HCT116 (cell line): ENCODE results near the gene BBS2. TPM values are rescaled to one million over a fixed set of nuclear protein-coding genes. Genes with fewer than 3 reads are reported as not detected.
A peak's percentile ranks its signal among the peaks of the same experiment; 100 is the strongest.

ENCODE experiments used
- ATAC-seq: fragments of 200-7000 bp; cut with Tn5 transposase; 2 replicates; pipeline ENCODE4 v1.9.1; 2020; ENCODE audit warnings: mild to moderate bottlenecking, moderate library complexity
- BruUV-seq: library from RNA; stranded (reverse); fragments of 400-500 nt; replicated peaks from 2 replicates; lab custom pipeline; 2021; lab: Mats Ljungman, UMichigan
- CTCF ChIA-PET: fragments of 300-600 bp; sonication (Branson Sonifier 250); formaldehyde crosslinking; loops from one replicate; lab custom pipeline; 2021; ENCODE audit warnings: antibody characterized with exemption; lab: Charles Lee
- POLR2A ChIA-PET: fragments of 300-600, 350-600 bp; sonication (Branson Sonifier 250); formaldehyde crosslinking; loops from one replicate; lab custom pipeline; 2021; ENCODE audit warnings: antibody characterized with exemption; lab: Charles Lee
- RAD21 ChIA-PET, 2 experiments: fragments of 300-600 bp; sonication (Branson Sonifier 250); formaldehyde crosslinking; loops; one replicate each; lab custom pipeline; 2023; ENCODE audit warnings: low total read pairs in 2 of 2; ENCODE audit not compliant: uncharacterized antibody in 2 of 2, unreplicated experiment in 2 of 2, low non-redundant PET in 1 of 2; lab: Charles Lee
- DNase-seq: peaks from one replicate; pipeline ENCODE4 v3.0.0-alpha.2; 2010; ENCODE audit warnings: low read depth, low spot score
- H2AFZ ChIP-seq: fragments of 200-600 bp; shearing (Covaris generic), sonication (generic); 2 replicates; pipeline ENCODE4 v1.6.1; 2017; ENCODE audit warnings: low read depth, mixed run types, mixed read lengths, antibody characterized with exemption, low read length; ENCODE audit not compliant: poor library complexity, severe bottlenecking
- H3K27ac ChIP-seq: 2 replicates; pipeline ENCODE4 v1.5.1; 2012; ENCODE audit warnings: low read depth, low read length
- H3K27me3 ChIP-seq: fragments of 200-600 bp; sonication (generic); 2 replicates; pipeline ENCODE4 v1.6.1; 2016; ENCODE audit warnings: mixed run types, low read length, mixed read lengths; ENCODE audit not compliant: insufficient read depth
- H3K36me3 ChIP-seq, 2 experiments: fragments of 200-500 bp in 1 of 2; fragments of 200-600 bp in 1 of 2; sonication (Bioruptor generic) in 1 of 2; sonication (generic) in 1 of 2; 2 replicates each; pipeline versions ENCODE4 v1.5.1 to v1.6.1; 2014 to 2016; ENCODE audit warnings: low read length in 2 of 2, inconsistent platforms in 1 of 2, mixed read lengths in 1 of 2, mixed run types in 1 of 2; ENCODE audit not compliant: insufficient read depth in 2 of 2, control insufficient read depth in 1 of 2
- H3K4me1 ChIP-seq, 2 experiments: fragments of 200-600 bp in 1 of 2; sonication (generic) in 1 of 2; 2 replicates each; pipeline versions ENCODE4 v1.5.1 to v1.6.1; 2012 to 2017; ENCODE audit warnings: low read length in 2 of 2, inconsistent platforms in 1 of 2, mild to moderate bottlenecking in 1 of 2, mixed read lengths in 1 of 2, mixed run types in 1 of 2, moderate library complexity in 1 of 2; ENCODE audit not compliant: insufficient read depth in 2 of 2, control insufficient read depth in 1 of 2
- H3K4me2 ChIP-seq: fragments of 200-600 bp; sonication (generic); 2 replicates; pipeline ENCODE4 v1.6.1; 2017; ENCODE audit warnings: mixed run types, low read length, mixed read lengths
- H3K4me3 ChIP-seq, 2 experiments: fragments of 200-600 bp in 1 of 2; sonication (generic) in 1 of 2; replicated peaks in 1 of 2; 2 replicates each; pipeline ENCODE4 v1.5.1; 2011 to 2016; ENCODE audit warnings: low read length in 2 of 2, control low read depth in 1 of 2, low read depth in 1 of 2, mild to moderate bottlenecking in 1 of 2, mixed read lengths in 1 of 2, mixed run types in 1 of 2
- H3K79me2 ChIP-seq: fragments of 200-600 bp; sonication (generic); 2 replicates; pipeline ENCODE4 v1.6.1; 2017; ENCODE audit warnings: mild to moderate bottlenecking, mixed run types, low read length, moderate library complexity, mixed read lengths; ENCODE audit not compliant: insufficient read depth
- H3K9ac ChIP-seq: fragments of 200-600 bp; sonication (generic); 2 replicates; pipeline ENCODE4 v1.6.1; 2016; ENCODE audit warnings: low read length, mixed read lengths
- H3K9me2 ChIP-seq: fragments of 200-600 bp; sonication (generic), shearing (Covaris generic); 2 replicates; pipeline ENCODE4 v1.6.1; 2017; ENCODE audit warnings: mixed run types, mild to moderate bottlenecking, moderate library complexity; ENCODE audit not compliant: insufficient read depth
- H3K9me3 ChIP-seq, 2 experiments: fragments of 200-500 bp in 1 of 2; fragments of 200-600 bp in 1 of 2; sonication (Bioruptor generic) in 1 of 2; sonication (generic) in 1 of 2; 2 replicates each; pipeline ENCODE4 v1.6.1; 2014 to 2017; ENCODE audit warnings: low read length in 2 of 2, mixed read lengths in 2 of 2, inconsistent platforms in 1 of 2, low read depth in 1 of 2, mild to moderate bottlenecking in 1 of 2, mixed run types in 1 of 2, moderate library complexity in 1 of 2; ENCODE audit not compliant: control insufficient read depth in 1 of 2, insufficient read depth in 1 of 2
- H4K20me1 ChIP-seq: fragments of 200-600 bp; sonication (generic), shearing (Covaris generic); 2 replicates; pipeline ENCODE4 v1.6.1; 2017; ENCODE audit warnings: mixed run types, mild to moderate bottlenecking, moderate library complexity; ENCODE audit not compliant: insufficient read depth
- CEBPB ChIP-seq: IDR thresholded peaks from 2 replicates; pipeline ENCODE4 v1.6.1; 2012; ENCODE audit warnings: low read depth
- EZH2 ChIP-seq: fragments of 200-600 bp; sonication (generic); IDR thresholded peaks from 2 replicates; pipeline ENCODE4 v1.6.1; 2017; ENCODE audit warnings: antibody characterized with exemption, mixed run types
- POLR2AphosphoS5 ChIP-seq: IDR thresholded peaks from 2 replicates; pipeline ENCODE4 v1.6.1; 2011; ENCODE audit warnings: mild to moderate bottlenecking, low read depth, low read length, moderate library complexity
- YY1 ChIP-seq: IDR thresholded peaks from 2 replicates; pipeline ENCODE4 v1.6.1; 2011; ENCODE audit warnings: low read length, low read depth, moderate library complexity, mild to moderate bottlenecking; ENCODE audit not compliant: insufficient replicate concordance; ENCODE audit errors: extremely low read depth
- intact Hi-C: fragments of 100-400 bp; cut with micrococcal nuclease; formaldehyde crosslinking; loops from 2 replicates; pipeline ENCODE4 v1.10.0; 2022
- total RNA-seq: library from RNA; stranded (reverse); gene quantifications from one replicate; pipeline ENCODE4 v1.2.1, GENCODE V29; 2021; ENCODE audit not compliant: unreplicated experiment
- TF ChIP-seq, protein P1 (sequence below): IDR thresholded peaks from 2 replicates; pipeline ENCODE4 v1.6.1; 2011; ENCODE audit warnings: mild to moderate bottlenecking, low read length, moderate library complexity; ENCODE audit not compliant: insufficient replicate concordance; ENCODE audit errors: extremely low read depth

Gene BBS2
- total RNA-seq, 1 experiment from 2014 or later: 26.7 TPM

DNA sequence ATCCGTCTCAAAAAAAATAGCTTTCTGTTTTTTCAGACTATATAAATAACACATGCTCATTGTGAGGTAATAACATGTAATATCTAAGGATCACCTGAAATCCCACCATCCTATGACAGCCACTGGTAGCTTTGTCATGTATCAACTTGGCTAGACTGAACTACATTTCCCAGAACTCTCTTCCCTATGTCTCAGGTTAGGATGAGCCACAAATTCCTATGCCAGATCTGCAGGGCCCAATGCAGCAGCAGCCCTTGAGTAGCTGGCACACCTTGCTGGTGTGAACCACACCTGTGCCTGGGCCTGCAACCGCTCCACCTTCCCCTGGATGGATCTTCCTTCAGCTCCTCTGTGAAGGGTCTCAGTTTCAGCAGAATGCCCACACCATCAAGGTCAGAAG lies 40.4 kb downstream of the BBS2 start:
- ATAC-seq (peak; percentile 21; the same call in 1 of the 2 replicates), DNase-seq (no peak)
- Histone ChIP-seq H3K9me3 (no peaks in the 10 kb centered on the region), H3K9me2 (no peaks in the 10 kb centered on the region), H3K4me3 (no peak overlapping the region), H3K9ac (no peak overlapping the region), H3K27me3 (no peaks in the 10 kb centered on the region), H3K79me2 (no peaks in the 10 kb centered on the region), H3K27ac (no peak overlapping the region), H2AFZ (no peak overlapping the region), H3K36me3 (peaks cover 19 to 39% of the 10 kb centered on the region in 2 experiments), H4K20me1 (no peaks in the 10 kb centered on the region), H3K4me1 (peaks cover 2 to 23% of the 10 kb centered on the region in 2 experiments; a peak in 2 of 4 replicates), H3K4me2 (no peak overlapping the region)
- TF ChIP-seq EZH2 (no peak), CEBPB (no peak), YY1 (no peak), POLR2AphosphoS5 (no peak)
- TF ChIP-seq, protein P1, sequence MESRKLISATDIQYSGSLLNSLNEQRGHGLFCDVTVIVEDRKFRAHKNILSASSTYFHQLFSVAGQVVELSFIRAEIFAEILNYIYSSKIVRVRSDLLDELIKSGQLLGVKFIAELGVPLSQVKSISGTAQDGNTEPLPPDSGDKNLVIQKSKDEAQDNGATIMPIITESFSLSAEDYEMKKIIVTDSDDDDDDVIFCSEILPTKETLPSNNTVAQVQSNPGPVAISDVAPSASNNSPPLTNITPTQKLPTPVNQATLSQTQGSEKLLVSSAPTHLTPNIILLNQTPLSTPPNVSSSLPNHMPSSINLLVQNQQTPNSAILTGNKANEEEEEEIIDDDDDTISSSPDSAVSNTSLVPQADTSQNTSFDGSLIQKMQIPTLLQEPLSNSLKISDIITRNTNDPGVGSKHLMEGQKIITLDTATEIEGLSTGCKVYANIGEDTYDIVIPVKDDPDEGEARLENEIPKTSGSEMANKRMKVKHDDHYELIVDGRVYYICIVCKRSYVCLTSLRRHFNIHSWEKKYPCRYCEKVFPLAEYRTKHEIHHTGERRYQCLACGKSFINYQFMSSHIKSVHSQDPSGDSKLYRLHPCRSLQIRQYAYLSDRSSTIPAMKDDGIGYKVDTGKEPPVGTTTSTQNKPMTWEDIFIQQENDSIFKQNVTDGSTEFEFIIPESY: no peak
- BruUV-seq: no TSS peak
- POLR2A ChIA-PET: interaction anchor here (0.6 kb wide), 1 partner anchor 9 kb away, joined by 4 read pairs; no protein-coding TSS in a partner anchor
- RAD21 ChIA-PET: no interaction called here
- intact Hi-C loops: no loop called here
- CTCF ChIA-PET: interaction anchor here (1.1 kb wide), 1 partner anchor 121 kb away, joined by 3 read pairs; no protein-coding TSS in a partner anchor
